ENCODE results near the gene TDRD5.
"Not testable (repeated sequence)": the region's sequence is repeated elsewhere in the genome, so short reads cannot be mapped to it uniquely, and the experiment has no call there.

TDRD5 gene

DNA sequence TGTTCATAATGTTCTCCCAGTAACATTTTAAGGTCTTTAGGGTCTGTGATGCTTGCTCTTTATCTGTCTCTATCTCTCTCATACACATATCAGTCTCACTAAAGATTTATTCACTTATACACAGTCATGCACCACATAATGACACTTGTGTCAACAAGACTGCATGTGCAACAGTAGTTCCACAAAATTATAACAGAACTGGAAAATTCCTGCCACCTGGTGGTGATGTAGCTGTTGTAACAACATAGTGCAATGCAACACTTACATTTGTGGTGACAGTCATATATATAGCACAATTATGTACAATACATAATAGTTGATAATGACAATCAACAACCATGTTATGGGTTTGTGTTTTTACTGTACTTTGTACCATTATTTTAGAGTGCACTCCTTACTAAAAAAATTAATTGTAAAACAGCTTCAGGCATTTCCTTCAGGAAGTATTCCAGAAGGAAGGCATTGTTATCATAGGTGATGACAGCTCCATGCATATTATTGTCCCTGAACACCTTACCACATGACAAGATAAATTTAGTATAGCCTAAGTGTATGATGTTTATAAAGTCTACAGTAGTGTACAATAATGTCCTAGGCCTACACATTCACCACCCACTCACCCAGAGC, 8.1 kb downstream of the TDRD5 start:
- no peak for DNase-seq

DNA sequence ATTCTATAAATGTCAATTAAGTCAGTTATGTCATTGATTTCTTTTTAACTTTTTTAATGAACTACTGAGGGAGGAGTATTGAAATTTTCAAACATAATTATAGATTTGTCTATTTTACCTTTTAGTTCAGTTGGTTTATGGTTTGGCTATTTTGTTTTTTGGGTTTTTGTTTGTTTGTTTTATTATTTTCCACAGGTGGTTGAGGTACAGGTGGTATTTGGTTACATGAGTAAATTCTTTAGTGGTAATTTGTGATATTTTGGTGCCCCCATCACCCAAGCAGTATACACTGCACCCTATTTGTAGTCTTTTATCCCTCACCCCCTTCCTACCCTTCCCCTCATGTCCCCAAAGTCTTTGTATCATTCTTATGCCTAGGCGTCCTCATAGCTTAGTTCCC, 9.5 kb downstream of the TDRD5 start:
- DNase-seq, result no peak

DNA sequence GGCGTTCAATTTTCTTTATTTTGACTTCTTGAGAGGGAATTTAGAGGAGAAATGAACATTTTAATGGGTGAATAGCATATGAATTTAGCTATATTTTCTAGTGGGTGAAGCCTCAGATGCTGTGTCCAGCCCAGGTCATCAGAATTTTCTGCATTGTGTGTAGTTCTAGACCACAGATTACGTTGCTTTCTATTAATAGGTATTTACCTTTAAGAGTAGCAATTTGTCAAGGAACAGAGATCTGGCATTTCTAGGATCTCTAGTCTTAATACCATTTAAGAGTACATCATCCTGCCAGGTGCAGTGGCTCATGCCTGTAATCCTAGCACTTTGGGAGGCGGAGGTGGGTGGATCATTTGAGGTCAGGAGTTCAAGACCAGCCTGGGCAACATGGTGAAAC, 20.7 kb downstream of the TDRD5 start:
- DNase-seq, result no peak

DNA sequence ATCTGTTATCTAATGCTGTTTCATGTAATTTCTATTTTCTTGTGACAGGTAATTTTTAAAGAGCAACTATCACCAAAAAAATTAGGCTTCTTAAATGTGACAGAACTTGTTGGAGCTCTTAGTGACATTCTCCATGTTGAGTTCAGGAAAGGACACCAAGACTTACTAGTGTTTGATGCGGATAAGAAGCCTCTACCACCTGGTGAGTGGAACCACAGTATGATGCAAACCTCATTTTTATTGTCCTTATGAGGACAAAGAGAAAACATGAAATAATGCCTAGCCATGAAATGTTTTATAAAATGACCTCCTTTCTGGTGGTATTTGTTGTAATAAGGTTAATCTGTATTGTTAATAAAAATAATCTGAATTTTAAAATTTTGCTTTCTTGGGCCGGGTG, 39.1 kb downstream of the TDRD5 start:
- no peak for DNase-seq

DNA sequence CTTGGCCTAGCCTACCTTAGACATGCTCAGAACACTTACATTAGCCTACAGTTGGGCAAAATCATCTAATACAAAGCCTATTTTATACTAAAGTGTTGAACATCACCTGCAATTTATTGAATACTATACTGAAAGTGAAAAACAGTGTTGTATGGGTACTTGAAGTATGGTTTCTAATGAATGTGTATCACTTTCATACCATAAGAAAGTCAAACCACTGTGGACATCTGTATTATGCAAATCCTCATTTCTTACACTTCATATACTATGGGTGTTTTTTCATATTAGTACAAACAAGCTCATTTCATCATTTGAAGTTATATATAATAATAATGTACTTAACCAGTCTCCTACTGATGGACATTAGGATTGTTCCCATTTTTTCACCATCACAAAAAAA, 41.2 kb downstream of the TDRD5 start:
- no peak for DNase-seq

DNA sequence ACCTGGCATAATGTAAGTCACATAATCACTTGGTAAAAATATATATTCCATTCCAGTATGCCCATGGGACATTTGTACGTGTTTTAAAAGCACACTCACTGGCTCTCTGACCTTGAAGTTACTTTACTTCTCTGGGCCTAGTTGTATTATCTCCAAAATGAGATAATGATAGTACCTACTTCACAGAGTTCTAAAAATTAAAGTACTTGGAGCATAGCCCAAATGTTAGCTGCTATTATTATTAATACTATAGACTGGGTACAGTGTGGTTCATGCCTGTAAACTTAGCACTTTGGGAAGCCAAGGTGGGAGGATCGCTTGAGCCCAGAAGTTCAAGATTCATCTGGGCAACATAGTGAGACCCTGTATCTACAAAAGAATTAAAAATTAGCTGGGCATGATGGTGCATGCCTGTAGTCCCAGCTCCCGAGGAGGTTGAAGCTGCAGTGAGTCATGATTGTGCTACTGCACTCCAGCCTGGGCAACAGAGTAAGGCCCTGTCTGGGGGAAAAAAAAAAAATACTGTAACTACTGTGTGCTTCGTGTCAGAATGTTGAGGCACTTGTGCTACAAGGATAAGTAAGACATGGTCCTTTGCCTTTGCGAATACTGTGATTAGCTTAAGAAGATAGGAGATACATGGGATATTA, 45.7 kb downstream of the TDRD5 start:
- no peak for DNase-seq

DNA sequence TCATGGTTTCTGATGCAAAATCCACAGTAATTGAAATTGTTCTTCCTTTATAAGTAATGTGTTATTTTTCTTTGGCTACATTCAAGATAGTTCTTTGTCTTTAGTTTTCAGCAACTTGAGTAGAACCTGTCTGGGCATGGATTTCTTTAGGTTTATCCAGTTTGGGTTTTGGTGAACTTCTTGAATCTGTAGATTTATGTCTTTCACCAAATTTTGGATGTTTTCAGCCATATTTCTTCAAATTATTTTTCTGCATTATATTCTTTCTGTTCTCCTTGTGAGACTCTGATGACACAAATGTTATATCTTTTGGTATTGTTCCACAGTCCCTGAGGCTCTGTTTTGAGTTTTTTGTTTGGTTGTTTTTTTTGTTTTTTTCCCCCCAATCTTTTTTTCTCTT, 69.4 kb downstream of the TDRD5 start:
- no peak for DNase-seq

DNA sequence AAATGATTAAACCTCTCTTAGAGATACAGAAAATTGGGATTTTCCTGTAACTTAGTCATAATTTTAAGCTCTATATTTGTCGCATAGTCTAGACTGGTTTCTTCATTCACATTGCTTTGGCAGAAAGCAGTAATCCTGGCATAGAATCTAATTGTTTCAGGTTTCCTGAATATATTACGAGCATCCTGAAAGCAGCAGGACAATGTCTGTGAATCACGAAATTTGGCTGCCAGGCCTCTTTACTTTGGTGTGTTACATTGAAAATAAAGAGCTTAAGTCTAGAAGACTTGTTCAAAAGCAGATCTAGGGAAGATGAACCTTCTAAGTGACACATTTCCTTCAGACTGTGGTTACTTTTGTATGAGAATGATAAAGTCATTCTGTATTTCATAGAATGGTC, 72.2 kb downstream of the TDRD5 start:
- no peak for DNase-seq

DNA sequence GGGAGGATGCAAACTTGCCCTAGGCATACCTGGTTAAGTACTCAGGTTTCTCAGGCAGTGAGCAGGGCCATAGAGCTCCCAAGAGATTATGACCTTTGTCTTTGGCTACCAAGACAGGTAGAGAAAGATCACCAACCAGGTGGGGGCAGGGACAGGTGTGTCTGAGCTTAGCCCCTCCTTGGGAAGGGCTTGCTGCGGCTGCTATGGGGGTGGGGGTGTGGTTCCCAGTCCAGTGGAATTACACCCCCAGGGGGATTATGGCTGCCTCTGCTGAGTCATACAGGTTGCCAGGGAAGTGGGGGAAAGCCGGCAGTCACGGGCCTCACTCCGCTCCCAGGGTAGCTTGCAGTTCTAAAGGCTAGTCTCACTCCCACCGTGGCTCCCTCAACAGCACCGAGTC, 86.2 kb downstream of the TDRD5 start:
- no peak for DNase-seq

DNA sequence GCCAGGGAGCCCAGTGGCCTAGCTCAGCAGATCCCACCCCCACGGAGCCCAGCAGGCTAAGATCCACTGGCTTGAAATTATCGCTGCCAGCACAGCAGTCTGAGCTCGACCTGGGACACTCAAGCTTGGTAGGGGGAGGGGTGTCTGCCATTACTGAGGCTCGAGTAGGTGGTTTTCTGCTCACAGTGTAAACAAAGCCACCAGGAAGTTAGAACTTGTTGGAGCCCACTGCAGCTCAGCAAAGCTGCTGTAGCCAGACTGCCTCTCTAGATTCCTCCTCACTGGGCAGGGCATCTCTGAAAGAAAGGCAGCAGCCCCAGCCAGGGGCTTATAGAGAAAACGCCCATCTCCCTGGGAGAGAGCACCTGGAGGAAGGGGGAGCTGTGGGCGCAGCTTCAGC, 102.9 kb downstream of the TDRD5 start:
- DNase-seq, result not testable (repeated sequence)

DNA sequence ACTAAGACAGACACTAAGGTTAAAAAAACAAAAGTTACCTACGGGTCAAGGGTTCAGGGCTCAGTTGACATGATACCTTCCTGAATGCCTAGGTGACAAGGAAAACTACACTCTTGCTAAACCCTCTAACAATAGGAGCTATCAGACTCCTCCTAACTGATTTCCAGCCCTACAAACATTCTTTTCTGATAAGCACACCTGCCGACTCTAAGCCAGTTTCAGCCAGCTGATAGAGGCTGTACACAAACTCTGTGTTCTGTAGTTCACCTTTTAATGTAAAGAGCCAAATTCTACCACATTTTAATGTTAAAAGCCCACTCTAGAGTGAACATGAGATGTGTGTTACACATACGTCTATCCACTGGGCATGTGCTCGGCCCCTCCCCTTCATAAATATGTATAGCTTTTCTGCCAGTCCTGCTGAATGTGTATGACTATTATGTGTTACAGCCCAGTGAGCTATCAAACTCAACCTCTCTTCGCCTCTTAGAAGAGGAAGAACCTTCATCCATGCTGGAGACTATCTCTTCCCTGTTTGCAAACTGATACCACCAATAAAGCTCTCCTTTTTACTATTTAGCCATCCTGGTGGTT, 111.4 kb downstream of the TDRD5 start:
- DNase-seq, result no peak

DNA sequence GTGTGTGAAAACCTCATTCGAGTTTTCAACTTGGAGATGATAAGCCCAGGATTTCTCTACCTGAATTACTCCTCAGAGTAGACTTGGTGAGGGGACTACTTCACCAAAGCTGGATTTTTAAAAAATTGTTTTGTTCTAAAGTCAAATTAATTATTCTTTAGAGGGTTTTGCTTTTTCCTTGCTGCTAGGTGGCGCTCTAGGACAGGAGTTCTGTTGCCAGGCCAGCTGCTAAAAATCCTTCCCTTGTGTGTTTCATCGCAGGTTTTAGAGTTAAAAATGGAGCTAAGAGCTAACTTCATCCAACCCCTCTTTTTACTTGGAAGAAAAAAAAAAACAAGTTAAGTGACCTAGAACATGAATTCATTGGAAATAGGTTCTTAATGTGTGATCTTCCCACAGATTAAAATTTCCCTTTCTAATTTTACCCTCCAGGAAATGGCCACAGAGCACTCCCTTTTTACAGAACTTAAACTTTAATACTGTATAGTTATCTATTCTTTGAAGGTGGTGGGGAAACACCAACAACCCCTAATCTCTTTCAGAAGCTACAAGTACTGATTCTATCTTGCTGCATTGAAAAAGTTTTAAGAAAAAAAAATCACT, 114.8 kb downstream of the TDRD5 start:
- peak; percentile 64 for DNase-seq

DNA sequence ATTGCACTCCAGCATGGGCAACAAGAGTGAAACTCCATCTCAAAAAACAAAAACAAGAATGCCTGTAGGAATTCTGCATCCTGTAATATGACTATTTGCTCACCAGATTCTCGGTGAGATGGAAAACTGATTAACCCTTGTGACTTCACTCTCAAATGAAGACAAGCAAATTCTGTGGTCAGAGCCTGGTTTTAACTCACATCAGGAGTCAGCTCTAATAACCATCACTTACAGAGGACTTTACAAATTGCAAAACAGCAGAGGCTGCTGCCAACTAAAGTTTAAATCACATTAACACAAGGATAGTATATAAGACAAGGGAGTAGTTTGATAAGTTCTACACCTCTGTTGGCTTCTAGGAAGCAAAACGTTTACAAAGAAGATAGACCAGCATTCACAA, 115.8 kb downstream of the TDRD5 start:
- DNase-seq, result no peak

DNA sequence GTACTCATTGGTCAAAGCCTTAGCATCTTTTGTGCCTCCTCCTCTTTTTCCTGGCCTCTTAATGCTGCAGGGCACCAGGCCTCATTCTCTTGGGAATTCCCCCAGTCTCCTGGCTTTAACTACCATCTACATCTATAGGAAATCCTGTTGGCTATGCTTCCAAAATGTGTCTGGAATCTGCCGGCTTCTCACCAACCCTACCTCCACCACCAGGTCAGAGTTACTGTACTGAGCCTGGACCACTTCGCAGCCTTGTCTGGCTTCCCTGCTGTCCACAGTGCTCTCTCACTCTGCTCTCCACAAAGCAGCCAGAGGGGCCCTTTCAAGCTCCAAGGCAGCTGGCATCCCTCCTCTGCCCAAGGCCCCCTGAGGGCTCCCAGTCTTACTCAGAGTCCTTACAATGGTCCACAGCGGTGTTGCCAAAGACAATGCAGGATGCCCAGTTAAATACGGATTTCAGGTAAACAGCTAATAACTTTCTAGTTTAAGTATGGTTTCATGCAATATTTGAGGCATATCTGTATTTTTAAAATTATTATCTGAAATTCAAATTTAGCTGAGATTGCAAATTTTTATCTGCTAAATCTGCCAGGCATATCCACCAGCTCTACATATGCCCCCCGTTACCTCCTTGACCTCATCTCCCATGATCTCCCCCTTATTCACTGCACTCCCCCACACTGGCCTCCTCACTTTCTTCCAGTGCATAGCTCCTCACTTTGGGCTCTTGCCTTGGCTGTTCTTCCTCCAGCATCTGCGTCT, 117.0 kb downstream of the TDRD5 start:
- no peak for DNase-seq

DNA sequence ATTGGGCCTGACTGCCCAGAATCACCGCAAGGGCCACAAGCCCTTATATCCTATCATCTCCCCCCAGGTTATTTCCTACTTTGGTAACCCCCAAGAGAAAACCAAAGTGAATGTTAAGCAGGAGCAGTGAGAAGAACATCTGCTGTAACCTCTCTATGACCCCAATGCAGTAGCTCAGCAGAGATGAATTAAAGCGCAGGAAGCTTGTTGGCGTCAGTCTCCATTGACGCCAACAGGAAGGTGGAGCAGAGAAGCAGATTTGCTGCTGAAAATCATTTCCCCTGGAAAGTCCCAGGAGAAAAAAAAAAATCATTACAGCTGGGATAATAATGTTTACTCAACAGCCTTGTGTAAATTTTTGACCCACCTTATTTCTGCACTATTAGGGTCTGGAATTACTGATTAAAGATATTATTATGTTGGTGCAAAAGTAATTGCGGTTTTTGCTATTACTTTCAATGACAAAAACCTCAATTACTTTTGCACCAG, 118.3 kb downstream of the TDRD5 start:
- DNase-seq, result no peak

DNA sequence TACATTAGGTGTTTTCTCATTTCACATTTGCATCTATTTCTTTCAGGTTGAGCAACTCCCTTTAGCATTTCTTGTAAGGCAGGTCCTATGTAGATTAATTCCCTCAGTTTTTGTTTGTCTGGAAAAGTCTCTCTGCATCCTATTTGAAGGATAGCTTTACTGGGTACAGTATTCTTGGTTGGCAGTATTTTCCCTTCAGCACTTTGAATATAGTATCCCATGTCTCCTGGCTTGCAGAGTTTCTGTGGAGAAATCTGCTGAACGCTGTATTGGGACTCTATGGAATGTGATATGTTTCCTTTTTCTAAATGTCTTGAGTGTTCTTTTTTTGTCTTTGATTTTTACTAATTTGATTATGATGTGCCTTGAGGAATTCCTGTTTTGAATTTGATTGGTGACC, 122.5 kb downstream of the TDRD5 start:
- no peak for DNase-seq

DNA sequence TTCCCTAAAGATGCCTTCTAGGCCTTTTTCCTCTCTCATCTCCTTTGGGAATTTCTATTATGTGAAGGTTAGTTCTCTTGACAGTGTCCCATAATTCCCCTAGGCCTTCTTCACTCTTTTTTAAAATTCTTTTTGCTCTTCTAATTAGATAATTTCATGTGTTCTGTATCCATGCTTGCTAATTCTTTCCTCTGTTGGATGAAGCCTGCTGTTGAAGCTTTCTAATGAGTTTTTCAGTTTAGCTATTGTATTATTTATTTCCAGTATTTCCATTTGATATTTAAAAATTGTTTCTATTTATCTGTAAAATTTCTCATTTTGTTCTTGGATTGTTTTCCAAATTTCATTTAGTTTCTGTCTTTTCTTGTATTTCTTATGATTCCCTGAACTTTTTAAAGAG, 123.0 kb downstream of the TDRD5 start:
- DNase-seq, result no peak

DNA sequence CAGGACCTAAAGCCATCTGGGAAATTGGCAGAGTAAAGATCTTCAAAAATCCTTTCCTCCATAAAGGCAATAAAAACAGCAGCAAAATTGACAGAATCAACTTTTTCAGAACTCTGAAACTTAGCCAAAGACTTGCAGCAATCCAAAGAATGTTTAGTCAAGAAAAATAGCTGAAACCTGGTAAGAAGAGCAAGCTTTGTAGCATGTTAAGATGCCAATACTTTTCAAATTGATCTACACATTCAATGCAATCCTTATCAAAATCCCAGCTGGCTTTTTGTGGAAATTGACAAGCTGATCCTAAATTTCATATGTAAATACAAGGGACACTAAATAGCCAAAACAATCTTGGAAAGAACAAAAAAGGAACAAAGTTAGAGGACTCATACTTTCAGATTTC, 127.6 kb downstream of the TDRD5 start:
- no peak for DNase-seq

DNA sequence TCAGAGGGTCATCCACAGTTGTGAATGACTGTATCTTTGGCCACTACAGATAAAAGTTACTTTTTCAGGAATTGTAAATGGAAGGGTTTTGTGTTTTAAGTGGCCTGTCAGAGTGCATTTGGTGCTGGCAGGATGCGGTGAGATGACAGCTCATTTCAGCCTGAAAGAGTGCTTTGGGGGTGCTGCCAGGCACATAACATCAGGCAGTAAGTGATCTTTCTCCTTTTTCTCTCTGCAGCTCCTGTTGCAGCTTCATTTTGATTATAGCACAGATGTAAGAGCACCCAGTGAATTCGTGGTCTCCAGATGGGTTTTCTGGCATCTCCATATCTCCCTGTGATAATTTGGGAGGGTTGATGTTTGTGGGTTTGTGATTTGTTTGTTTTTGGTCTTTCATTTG, 136.6 kb downstream of the TDRD5 start:
- no peak for DNase-seq

DNA sequence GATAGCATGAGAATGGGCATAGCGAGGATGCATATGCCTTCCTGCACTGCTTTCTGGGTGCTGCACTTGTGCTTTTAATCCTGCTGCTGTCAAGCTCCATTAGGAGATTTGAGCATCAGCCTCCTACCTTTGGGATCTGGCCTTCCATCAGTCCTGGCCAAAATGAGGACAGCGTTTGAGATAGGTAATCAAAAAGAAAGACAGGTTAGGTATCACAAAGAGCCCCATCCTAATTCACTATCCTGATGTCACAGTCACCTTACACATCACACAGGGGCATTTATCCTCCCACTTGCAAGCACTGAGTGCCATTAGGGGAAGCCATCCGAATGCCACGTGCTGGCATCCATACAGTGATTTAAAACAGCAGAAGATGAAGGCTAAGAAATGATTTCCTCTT, 138.2 kb downstream of the TDRD5 start:
- no peak for DNase-seq

DNA sequence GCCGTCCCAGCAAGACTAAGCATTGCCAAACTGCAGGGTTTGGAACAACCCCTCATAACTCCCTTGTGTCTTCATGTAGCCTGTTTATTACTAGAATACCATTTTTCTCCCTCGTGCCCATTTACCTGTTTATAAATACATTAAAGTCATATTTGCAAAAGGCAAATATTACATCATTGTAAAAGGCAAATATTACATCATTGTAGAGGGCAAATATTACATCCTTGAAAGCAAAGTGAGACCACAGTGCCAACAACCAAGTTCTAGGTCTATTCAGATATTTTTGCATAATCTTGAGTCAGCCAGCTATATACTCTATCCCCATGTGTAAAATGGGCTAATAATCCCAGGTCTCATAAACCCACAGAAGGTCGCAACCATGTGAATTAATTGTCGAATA, 140.0 kb downstream of the TDRD5 start:
- DNase-seq, result no peak
